Activated CD8-positive, alpha-beta T cell treated with anti-CD3 and anti-CD28 coated beads for 36 hours (primary cell): Measurements from ENCODE around the gene TAB3. TPM values are rescaled to one million over a fixed set of nuclear protein-coding genes. Genes with fewer than 3 reads are reported as not detected.

Source experiments
- ATAC-seq: fragments of 200-7000 bp; cut with Tn5 transposase; one replicate; pipeline ENCODE4 v1.10.0; 2021; ENCODE audit warnings: mild to moderate bottlenecking, moderate library complexity
- CTCF ChIA-PET: fragments of 350-600 bp; sonication (Branson Sonifier 250); formaldehyde crosslinking; loops from one replicate; lab custom pipeline; 2021; ENCODE audit warnings: antibody characterized with exemption; lab: Charles Lee
- POLR2A ChIA-PET: fragments of 350-600 bp; sonication (Branson Sonifier 250); formaldehyde crosslinking; loops from one replicate; lab custom pipeline; 2021; ENCODE audit warnings: antibody characterized with exemption; lab: Charles Lee
- DNase-seq: peaks from one replicate; pipeline ENCODE4 v3.0.0-alpha.2; 2020
- H3K27ac Mint-ChIP-seq: one replicate; pipeline ENCODE4 v1.8.0; 2021; ENCODE audit warnings: mild to moderate bottlenecking, mixed read lengths
- H3K27me3 Mint-ChIP-seq: one replicate; pipeline ENCODE4 v1.8.0; 2021; ENCODE audit warnings: mixed read lengths
- H3K36me3 Mint-ChIP-seq: one replicate; pipeline ENCODE4 v1.8.0; 2021; ENCODE audit warnings: low read depth, mixed read lengths
- H3K4me1 Mint-ChIP-seq: one replicate; pipeline ENCODE4 v1.8.0; 2021; ENCODE audit warnings: low read depth, mixed read lengths
- H3K4me3 Mint-ChIP-seq: one replicate; pipeline ENCODE4 v1.8.0; 2021; ENCODE audit warnings: mild to moderate bottlenecking, moderate library complexity, mixed read lengths
- H3K9me3 Mint-ChIP-seq: one replicate; pipeline ENCODE4 v1.8.0; 2021; ENCODE audit warnings: mixed read lengths
- intact Hi-C: fragments of 100-400 bp; cut with micrococcal nuclease; formaldehyde crosslinking; loops from one replicate; pipeline ENCODE4 v1.10.0; 2022
- total RNA-seq, 2 experiments: library from RNA; stranded (reverse); gene quantifications; one replicate each; pipeline ENCODE4 v1.2.3, GENCODE V29; 2021
- TF ChIP-seq, protein P1 (sequence below): fragments of 200-600 bp; IDR thresholded peaks from one replicate; pipeline ENCODE4 v1.8.0; 2022; ENCODE audit warnings: antibody characterized with exemption, mild to moderate bottlenecking

TAB3 gene
- total RNA-seq, 2 experiments from 2014 or later: 15.5 to 16.5 TPM

DNA sequence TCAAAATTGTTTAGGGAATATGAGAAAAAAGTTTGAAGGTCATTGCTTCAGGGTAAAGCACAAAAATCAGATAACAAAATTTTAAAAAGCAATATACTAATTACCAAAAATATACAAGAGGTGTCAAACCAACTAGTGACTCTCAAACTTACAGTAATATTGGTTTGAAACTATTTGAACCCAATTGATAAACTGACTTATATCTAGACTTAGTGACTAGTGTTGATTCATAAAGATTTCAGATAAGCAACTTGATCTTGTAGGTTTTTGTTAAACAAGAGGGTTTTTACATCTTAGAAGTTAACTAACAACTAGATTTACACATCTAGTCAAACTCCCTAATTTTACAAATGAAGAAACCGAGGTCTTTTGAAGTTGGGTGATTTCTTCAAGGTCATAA lies 7.7 kb downstream of the TAB3 start:
- Mint-ChIP-seq H3K9me3 (no peaks in the 10 kb centered on the region), H3K4me1 (peaks cover 49% of the 10 kb centered on the region), H3K27ac (no peak overlapping the region), H3K4me3 (no peak overlapping the region), H3K27me3 (no peaks in the 10 kb centered on the region), H3K36me3 (peaks cover 2% of the 10 kb centered on the region)
- CTCF ChIA-PET: no interaction called here
- ATAC-seq (no peak), DNase-seq (no peak)
- POLR2A ChIA-PET: no interaction called here
- intact Hi-C loops: loop anchor here (10.0 kb wide), 1 partner anchor 147 kb away; no protein-coding TSS in a partner anchor
- TF ChIP-seq, protein P1, sequence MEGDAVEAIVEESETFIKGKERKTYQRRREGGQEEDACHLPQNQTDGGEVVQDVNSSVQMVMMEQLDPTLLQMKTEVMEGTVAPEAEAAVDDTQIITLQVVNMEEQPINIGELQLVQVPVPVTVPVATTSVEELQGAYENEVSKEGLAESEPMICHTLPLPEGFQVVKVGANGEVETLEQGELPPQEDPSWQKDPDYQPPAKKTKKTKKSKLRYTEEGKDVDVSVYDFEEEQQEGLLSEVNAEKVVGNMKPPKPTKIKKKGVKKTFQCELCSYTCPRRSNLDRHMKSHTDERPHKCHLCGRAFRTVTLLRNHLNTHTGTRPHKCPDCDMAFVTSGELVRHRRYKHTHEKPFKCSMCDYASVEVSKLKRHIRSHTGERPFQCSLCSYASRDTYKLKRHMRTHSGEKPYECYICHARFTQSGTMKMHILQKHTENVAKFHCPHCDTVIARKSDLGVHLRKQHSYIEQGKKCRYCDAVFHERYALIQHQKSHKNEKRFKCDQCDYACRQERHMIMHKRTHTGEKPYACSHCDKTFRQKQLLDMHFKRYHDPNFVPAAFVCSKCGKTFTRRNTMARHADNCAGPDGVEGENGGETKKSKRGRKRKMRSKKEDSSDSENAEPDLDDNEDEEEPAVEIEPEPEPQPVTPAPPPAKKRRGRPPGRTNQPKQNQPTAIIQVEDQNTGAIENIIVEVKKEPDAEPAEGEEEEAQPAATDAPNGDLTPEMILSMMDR: no peak

GRCh38 chrX:30880058-30880457 lies 9.0 kb downstream of the TAB3 start:
- no peaks in the 10 kb centered on the region for H3K36me3 Mint-ChIP-seq
- ChIA-PET POLR2A (no interaction called here), CTCF (no interaction called here)
- H3K9me3 Mint-ChIP-seq: no peaks in the 10 kb centered on the region
- H3K27me3 Mint-ChIP-seq: no peaks in the 10 kb centered on the region
- H3K4me3 Mint-ChIP-seq: no peak overlapping the region
- TF ChIP-seq, protein P1: no peak
- peaks cover 50% of the 10 kb centered on the region for H3K4me1 Mint-ChIP-seq
- no peak overlapping the region for H3K27ac Mint-ChIP-seq
- ATAC-seq (no peak), DNase-seq (no peak)
- intact Hi-C loops: loop anchor here (10.0 kb wide), 1 partner anchor 145 kb away; no protein-coding TSS in a partner anchor

DNA sequence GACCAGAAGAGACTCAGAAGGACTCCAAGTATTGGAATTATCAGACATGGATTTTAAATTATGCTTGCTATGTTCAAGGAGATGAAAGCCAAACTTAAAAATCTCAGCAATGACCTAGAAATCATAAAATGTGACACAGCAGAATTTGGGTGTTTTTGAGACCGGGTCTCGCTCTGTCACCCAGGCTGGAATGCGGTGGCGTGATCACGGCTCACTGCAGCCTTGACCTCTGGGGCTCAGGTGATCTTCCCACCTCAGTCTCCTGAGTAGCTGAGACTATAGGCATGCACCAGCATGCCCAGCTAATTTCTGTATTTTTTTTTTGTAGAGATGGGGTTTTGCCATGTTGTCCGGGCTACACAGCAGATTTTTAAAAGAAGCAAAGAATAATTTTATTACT lies 12.7 kb downstream of the TAB3 start:
- no peak overlapping the region for H3K4me3 Mint-ChIP-seq
- intact Hi-C loops: no loop called here

GRCh38 chrX:30875957-30876356 lies 13.1 kb downstream of the TAB3 start:
- ChIA-PET CTCF (interaction anchor here (0.7 kb wide), 1 partner anchor 140 kb away, joined by 3 read pairs; no protein-coding TSS in a partner anchor), POLR2A (interaction anchor here (1.1 kb wide), 1 partner anchor 11 kb away, joined by 3 read pairs; no protein-coding TSS in a partner anchor)
- intact Hi-C loops: no loop called here
- DNase-seq: no peak
- Mint-ChIP-seq H3K9me3 (no peaks in the 10 kb centered on the region), H3K4me3 (no peak overlapping the region), H3K27ac (no peak overlapping the region), H3K36me3 (peaks cover 1% of the 10 kb centered on the region), H3K27me3 (no peaks in the 10 kb centered on the region), H3K4me1 (peaks cover 34% of the 10 kb centered on the region)
- TF ChIP-seq, protein P1: no peak
- peak; percentile 37 for ATAC-seq

More for the DNA sequence above, 12.7 kb downstream of the TAB3 start:
- Mint-ChIP-seq H3K4me1 (peaks cover 36% of the 10 kb centered on the region), H3K9me3 (no peaks in the 10 kb centered on the region), H3K36me3 (no peaks in the 10 kb centered on the region), H3K27ac (no peak overlapping the region), H3K27me3 (no peaks in the 10 kb centered on the region)
- ATAC-seq: no peak
- POLR2A ChIA-PET: interaction anchor here (1.1 kb wide), 1 partner anchor 11 kb away, joined by 3 read pairs; no protein-coding TSS in a partner anchor
- CTCF ChIA-PET: no interaction called here
- TF ChIP-seq, protein P1: no peak
- DNase-seq: no peak

- intact Hi-C loops: no loop called here
- peaks cover 2% of the 10 kb centered on the region for H3K36me3 Mint-ChIP-seq
- ChIA-PET POLR2A (interaction anchor here (1.0 kb wide), 1 partner anchor 13 kb away, joined by 3 read pairs; no protein-coding TSS in a partner anchor), CTCF (no interaction called here)
- no peak for ATAC-seq
- no peak overlapping the region for H3K27ac Mint-ChIP-seq
- H3K4me3 Mint-ChIP-seq: no peak overlapping the region
- TF ChIP-seq, protein P1: no peak
- DNase-seq: no peak
- H3K27me3 Mint-ChIP-seq: no peaks in the 10 kb centered on the region
- H3K9me3 Mint-ChIP-seq: no peaks in the 10 kb centered on the region
- H3K4me1 Mint-ChIP-seq: peaks cover 26% of the 10 kb centered on the region
Measured at GRCh38 chrX:30874851-30875250, 14.2 kb downstream of the TAB3 start.
